ENCODE measurements around the gene IQCE.
"Not testable (repeated sequence)": the region's sequence is repeated elsewhere in the genome, so short reads cannot be mapped to it uniquely, and the experiment has no call there.

Gene IQCE

DNA sequence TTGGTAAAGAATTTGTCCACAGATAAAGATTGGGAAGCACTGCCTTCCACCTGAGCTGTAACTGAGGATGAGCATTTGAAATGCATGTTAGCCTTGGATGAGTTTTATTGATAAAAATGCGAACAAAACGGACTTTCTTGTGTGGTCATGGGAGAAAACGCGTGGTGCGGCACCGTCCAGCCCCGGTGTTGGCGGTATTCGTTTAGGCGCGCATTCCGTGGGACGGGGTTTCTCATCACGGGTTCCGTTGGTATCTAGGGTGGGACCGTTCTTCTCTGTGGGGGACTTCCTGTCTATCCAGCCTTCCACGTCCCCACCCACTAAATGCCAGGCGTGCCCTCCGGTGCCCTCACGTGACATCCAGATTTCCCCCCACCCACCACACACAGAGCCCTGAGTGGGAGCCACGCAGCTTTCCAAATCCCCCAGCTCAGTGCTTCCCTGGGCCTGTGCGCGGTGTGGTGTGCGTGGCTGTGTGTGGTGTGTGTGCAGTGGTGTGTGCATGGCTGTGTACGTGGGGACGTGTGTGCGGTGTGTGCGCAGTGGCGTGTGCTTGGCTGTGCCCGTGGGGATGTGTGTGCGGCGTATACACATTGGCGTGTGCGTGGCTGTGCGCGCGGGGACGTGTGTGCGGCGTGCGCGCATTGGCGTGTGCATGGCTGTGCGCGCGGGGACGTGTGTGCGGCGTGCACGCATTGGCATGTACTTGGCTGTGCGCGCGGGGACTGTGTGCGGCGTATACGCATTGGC is 18.1 kb downstream of the IQCE start:
- DNase-seq (ENCODE audit: low read depth), result no peak

DNA sequence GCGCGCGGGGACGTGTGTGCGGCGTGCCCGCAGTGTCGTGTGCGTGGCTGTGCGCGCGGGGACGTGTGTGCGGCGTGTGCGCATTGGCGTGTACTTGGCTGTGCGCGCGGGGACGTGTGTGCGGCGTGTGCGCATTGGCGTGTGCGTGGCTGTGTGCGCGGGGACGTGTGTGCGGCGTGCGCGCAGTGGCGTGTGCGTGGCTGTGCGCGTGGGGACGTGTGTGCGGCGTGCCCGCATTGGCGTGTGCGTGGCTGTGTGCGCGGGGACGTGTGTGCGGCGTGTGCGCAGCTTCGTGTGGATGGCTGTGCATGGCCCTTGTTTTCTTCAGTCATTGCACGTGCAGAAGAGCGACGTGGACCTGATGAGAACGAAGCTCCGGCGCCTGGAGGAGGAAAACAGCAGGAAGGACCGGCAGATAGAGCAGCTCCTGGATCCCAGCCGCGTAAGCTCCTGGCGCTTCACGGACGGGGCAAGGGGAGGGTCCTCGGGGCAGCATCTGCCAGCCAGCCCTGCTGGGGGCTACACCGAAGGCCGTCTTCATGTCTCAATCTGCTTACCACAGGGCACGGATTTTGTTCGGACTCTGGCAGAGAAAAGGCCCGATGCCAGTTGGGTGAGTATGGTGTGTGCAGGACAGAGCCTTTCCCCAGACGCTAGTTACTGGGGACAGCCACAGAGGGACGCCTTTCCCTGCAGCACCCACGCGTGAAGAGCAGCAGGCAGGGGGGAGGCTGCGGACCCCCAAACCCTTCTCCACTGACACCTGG is 19.3 kb downstream of the IQCE start:
- no peak for DNase-seq (ENCODE audit: low read depth)

DNA sequence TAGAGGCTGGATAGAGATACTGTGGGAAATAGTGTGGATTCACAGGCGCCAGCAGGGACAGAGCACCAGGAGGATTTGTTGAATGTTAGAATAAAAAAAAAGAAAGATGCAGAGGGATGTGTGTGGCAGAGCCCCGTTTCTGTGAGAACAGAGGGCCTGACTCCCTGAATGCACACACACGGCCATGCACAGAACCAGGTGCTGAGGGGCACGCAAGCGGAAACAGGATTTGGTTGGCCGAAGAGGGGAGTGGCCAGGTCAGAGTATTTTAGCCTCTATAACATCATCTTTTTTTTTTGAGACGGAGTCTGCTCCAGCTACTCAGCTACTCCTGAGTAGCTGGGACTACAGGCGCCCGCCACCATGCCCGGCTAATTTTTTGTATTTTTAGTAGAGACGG is 21.9 kb downstream of the IQCE start:
- DNase-seq (ENCODE audit: low read depth), result no peak

DNA sequence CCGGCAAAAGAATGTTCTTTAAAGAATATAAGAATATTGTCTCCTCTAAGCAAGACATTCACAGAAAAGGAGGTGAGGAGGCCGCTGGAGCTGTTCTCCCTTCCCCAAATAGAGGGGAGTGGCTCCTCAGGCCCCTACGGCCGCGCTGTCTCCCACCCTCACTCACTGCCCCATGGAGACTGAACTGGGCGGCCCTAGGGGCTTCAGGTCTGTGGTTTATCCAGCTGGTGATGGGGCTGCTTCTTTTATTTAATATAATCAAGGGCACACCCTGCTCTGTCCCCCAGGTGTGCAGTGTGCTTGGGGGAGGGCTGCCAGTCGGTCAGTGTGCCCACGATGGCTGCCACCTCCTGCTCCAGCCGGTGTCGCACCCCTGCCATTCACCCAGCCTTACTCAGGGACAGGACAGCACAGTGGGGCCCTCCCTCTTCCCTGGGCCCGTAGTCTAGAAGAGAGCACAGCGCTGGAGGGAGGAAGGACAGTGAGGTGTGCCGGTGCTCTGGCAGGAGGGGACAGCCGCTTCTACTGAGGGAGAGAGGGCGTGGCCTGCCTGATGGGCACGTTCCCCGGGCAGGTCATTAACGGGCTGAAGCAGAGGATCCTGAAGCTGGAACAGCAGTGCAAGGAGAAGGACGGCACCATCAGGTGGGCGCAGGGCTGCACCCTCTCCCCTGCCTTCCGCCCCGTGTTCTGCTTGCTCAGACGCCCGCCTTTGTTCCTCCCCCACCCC is 23.4 kb downstream of the IQCE start:
- DNase-seq (ENCODE audit: low read depth), result no peak

DNA sequence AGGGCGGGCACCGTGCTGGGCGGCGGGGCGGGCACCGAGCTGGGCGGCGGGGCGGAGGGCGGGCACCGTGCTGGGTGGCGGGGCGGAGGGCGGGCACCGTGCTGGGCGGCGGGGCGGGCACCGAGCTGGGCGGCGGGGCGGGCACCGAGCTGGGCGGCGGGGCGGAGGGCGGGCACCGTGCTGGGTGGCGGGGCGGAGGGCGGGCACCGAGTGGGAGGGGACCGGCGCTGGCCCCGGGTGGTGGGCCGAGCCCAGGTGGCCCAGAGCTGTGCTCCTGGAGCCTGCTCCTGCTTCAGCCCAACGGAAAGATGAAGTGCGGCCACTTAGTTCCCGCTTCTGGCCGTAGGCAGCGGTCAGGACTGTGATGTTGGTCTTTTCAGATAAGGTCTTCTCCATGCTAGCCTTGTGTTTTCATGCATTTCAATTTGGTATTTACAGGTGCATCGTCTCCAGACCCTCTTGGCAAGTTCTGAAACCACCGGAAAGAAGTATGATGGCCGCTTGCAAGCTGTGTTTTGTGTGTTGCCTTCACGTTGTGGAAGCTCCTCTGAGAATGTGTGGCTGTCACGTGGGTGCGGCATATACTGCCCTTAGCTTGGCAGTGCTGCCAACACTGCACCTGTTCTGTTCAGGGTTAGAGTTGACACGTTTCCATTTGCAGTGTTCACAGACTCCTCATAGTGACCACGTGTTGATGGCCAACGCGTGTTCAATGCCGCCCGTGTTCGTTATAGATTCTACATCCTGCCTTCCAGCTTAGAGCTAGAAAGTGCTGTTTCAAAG is 25.2 kb downstream of the IQCE start:
- DNase-seq (ENCODE audit: low read depth), result no peak

DNA sequence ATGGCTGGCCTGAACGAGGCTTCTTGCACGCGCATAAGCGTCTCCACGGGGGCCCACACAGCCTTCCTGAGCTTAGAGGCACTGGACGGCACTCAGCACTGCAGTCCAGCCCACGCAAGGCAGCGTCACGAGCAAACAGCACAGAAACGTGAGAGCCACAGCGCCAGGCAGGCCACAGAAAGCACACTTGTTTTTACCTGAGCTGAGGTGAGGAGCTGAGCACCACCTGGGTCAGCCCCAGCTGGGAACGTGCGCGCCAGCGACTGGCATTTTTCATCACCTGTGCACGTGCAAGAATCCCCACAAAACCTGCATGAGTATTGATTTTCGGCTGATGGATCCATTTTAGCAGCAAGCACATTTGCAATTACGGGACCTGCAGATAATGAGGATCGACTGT is 26.7 kb downstream of the IQCE start:
- DNase-seq (ENCODE audit: low read depth), result no peak

DNA sequence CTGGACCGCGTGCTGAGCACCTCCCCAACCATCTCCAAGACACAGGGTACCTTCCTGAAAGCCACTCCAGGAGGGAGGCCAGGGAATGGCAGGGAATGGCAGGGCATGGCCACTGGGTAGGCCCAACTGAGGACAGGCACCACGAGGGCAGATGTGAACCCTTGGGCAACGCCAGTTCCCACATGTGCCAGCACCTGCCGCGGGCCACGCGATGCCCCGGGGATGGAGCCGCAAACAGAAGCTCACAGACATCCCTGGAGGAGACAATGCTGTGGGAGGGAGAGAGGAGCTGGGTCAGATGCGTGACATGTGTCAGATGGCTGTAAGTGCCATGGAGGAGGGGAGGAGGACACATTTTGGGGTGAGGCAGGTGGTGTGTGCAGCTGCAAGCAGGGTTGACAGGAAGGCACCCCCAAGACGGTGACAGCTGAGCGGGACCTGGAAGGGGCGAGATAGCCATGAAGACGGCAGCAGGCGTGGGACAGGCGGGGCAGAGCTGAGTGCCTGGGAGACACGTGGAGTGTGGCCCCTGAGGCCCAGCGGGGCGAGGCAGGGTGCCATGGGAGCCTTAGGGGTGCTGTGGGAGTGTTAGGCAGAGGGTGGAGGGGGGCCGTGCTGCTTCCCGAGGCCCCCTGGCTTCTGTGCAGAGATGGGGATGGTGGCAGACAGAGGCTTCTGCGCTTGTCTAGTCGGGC is 27.7 kb downstream of the IQCE start:
- no peak for DNase-seq (ENCODE audit: low read depth)

DNA sequence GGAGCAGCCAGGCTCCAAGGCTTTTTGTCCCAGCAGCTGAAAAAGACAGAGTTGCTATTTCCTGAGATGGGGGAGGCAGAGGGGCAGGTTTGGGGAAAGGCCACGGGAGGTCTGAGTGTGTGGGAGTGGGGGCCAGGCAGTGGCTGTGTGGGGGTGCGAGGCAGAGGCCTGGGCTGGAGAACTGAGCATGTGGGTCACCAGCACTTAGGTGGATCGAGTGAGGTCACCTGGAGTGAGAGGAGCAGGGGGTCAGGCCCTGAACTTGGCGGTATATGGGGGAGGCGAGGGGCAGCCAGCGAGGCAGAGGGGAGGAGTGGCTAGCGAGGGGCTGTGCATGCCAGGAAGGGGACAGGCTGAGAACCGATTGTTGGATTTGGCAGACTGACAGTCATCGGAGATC is 28.4 kb downstream of the IQCE start:
- no peak for DNase-seq (ENCODE audit: low read depth)

DNA sequence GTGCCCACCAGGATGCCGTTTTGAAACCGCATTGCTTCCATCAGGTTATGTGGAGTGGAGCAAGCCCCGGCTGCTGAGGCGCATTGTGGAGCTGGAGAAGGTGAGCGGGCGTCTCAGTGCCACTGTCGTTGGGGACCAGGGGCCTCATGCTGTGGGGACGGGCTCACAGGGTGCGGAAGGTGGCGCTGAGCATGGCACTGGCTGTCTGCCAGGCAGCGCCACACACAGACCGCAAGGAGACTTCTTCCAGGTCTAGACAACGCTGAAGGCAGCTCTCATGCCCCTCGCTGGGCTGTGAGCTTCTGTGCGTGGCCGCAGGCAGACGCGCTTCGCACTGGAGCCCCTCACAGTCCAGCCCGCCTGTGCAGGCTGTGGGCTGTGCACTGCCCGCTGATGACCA is 29.0 kb downstream of the IQCE start:
- DNase-seq (ENCODE audit: low read depth), result no peak

DNA sequence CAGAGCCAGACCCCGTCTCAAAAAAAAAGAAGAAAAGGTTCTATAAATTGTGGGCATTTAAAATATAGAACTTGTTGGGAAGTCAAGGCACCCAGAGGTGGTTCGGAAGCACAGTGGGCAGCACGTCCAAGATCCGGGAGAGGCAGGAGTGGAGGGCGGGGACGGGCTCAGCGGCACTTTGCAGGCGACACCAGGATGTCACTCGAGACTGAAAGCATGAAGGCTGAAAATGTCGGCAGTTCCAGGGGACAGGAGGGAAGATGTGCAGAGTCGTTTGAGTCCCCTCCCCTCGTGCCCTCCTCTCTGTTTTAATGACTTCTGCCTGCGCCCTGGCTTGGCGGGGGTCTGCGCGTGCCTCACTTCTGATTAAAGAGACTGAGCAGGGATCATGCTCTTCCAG is 30.6 kb downstream of the IQCE start:
- DNase-seq (ENCODE audit: low read depth), result no peak

DNA sequence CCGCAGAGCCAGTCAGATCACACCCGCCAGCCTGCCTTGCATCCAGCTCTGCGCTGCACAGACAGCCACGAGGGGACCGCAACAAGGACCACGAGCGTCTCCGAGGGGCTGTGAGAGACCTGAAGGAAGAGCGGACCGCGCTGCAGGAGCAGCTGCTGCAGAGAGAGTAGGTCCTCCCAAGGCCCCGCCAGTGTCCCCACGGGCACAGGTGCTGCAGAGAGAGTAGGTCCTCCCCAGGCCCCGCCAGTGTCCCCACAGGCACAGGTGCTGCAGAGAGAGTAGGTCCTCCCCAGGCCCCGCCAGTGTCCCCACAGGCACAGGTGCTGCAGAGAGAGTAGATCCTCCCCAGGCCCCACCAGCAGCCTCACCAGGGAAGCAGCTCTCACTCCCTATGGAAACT is 31.2 kb downstream of the IQCE start:
- not testable (repeated sequence) for DNase-seq (ENCODE audit: low read depth)

DNA sequence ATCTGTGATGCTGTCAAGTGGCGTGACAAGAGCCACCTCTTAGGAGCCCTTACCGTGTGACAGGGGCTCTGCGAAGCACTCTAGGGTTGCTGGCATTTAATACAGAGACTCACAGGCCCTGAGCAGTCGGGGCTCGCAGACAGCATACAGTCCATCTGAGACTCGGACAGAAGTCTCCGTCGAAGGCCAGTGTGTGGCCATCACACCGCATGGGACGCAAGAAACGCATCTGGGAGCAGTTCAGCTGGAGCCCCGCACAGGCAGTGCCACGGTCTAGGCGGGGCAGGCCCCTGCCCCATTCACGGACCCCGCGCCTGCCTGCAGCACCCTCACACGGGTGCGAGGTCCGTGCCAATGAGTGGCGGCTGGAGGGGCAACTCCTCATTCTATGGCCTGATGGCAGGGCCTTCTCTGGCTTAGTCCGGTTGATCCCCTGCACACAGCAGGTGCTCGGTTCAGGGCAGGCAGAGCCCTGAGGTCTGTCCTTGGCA is 33.6 kb downstream of the IQCE start:
- no peak for DNase-seq (ENCODE audit: low read depth)

DNA sequence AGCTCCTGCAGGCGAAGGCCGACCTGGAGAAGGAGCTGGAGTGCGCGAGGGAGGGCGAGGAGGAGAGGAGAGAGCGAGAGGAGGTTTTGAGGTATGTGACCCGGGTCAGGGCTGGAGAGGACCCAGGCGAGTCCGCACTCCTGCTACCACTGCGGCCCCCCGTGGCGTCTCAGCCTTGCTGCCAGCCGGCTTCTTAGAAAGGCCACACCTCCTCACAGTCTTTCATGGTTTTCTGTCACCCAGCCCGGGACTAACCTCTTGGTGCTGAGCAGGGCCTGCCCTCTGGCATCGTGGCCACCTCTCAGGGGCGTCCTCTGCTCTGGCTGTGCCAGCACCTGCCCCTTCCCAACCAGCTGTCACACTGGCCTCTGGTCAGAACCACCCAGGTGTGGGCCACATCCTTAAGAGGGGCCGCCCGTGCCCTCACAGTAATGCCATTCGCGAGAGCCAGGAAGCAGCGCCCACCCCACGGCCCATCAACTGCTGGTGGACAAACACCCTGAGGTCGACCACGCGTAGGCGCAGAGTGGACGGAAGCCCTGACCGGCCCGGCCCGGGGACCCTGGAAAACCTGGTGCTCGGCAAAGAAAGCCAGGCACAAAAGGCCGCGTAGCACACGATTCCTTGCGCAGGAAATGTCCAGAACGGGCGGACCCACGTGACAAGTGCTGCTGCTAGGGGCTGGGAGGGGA is 34.4 kb downstream of the IQCE start:
- DNase-seq (ENCODE audit: low read depth), result no peak

DNA sequence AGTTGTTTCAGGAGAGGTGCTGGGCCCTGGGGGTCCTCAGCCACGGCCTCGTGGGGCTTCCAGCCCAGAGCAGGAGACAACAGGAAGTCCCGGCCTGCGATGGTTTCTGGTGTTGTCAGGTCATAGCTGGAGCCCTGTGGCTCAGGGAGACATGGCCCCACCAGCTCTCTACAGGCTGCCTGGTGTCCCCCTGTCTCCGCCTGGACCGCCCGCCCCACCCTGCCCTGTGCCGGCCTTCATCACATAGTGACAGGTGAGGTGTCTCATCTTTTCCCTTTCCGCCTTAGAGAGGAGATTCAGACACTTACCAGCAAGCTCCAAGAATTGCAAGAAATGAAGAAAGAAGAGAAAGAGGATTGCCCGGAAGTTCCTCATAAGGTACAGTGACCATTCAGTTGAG is 35.8 kb downstream of the IQCE start:
- DNase-seq (ENCODE audit: low read depth), result no peak

DNA sequence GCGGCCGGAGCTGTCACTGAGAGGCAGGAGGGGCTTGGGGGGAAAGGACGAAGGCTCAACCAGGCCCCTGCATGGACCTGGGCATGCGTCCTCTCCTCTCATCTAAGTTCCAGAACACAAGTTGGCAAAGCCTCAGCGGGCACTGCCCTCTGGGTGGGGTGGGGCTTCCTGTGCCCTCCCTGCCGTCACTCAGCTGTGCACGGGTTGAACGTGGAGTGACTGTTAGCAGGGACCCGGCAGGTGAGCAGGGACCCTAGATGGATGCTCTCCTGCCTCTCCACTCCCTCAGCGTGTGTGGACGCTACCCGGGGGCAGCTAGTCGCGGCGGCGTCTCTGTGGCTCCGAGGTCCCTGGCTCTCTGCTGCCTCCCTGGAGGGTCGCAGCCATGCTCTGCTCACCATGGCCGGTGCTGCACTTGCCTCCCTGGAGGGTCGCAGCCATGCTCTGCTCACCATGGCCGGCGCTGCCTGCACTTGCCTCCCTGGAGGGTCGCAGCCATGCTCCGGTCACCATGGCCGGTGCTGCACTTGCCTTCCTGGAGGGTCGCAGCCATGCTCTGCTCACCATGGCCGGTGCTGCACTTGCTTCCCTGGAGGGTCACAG is 36.6 kb downstream of the IQCE start:
- DNase-seq (ENCODE audit: low read depth), result no peak

DNA sequence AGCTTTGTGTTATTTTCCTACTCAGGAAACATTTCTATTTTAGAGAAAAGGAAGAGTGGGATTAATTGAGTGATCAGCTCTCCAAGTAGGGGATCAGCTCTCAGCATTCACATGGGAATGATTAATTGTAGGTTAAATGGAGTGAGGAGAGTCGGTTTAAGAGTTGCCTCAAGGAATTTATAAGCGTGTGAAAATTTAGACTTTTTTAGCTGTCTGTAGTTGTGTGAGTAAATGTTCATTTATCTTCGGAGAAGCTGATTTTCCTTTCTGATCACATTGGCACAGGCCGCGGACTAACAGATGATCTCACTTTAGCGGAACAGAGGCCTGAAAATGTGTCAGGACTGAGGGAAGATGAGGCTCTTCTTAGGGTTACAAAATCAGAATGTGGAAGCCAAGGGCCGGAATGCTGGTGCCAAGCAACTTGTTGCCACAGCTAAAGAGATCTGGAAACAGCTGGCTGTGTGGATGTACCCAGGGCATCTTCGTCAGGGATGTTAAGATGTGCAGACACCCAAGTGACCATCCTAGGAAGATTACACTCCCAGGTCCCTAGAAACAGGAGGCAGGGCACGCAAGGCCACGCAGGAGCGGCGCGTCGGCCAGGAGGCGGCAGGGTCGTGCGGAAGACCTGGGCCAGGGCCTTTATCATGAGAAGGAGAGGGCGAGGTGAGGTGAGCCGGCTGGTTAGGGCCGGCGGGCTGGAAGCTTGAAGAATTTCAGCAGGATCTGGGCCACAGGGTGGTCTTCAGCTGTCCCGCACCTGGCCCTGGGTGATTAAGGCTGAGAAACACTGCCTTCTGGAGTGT is 37.9 kb downstream of the IQCE start:
- DNase-seq (ENCODE audit: low read depth), result no peak

DNA sequence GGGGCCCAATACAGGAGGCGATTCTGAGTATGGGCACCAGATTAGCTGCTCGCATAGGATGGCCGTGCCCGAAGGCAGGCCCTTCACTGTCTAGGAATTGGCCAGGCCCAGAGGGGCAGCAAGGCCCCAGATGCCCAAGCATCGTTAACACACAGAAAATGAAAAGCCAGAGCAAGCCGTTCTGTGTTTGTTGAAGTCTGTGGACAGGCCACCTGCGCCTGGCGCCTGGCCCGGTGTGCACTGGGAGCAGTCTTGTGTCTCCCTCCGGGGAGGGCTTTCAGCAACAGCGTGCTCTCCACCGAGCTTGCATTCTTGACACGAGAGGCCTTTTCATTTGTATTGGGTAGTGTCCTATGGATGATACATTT is 38.5 kb downstream of the IQCE start:
- DNase-seq (ENCODE audit: low read depth), result no peak

DNA sequence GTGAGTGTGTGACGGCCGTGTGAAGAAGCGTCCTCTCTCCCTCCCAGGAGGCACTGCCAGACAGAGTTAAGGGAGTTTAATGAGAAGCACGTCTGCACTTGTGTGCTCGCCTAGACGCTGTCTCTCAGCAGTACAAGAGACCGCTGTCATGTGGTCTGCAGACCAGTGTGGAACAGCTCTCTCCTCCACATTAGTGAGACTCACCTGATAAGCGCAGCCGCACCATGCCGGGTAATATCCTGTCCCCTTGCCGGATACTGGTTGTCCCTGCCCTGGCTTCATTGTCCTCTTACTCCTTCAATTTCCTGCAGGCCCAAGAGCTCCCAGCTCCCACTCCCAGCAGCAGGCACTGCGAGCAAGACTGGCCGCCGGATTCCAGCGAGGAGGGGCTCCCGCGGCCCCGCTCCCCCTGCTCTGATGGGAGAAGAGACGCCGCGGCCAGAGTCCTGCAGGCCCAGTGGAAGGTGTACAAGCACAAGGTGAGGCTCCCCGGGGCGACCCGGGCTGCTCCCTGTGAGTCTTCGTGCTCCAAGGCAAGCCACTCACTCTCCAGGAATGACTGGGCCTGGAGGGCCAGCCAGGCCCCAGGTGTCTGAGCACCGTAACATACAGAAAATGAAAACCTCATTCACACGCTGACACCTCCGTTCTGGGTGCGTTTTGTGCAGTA is 39.5 kb downstream of the IQCE start:
- DNase-seq (ENCODE audit: low read depth), result no peak

DNA sequence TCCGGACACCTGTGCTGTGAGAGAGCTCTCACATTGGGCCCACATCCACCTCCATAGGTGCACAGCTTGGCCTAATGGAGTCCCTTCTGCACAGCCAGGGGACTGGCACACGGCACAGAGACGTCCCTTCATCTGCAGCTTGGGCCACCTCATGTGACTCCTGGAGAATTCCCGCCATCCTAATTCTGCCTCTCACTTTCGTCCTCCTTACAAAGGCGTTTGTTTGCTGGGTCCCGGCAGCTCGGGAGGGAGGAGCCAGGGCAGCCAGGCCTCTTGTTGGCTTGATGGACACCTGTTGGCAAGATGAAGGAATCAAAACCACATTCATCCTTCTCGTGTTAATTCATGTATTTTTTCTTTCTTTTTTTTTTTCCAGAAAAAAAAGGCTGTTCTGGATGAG is 42.3 kb downstream of the IQCE start:
- no peak for DNase-seq (ENCODE audit: low read depth)
